Stimulated activated CD4-positive, alpha-beta T cell treated with anti-CD3 and anti-CD28 coated beads, TNF-alpha, amount 100 ng/mL, for 4 hours (primary cell): Measurements from ENCODE around the gene RGL1.
"Not testable (repeated sequence)": the region's sequence is repeated elsewhere in the genome, so short reads cannot be mapped to it uniquely, and the experiment has no call there.

Experiments used
- DNase-seq, 3 experiments: peaks; one replicate each; pipeline ENCODE4 v3.0.0-alpha.2; 2020; ENCODE audit warnings: low read depth in 3 of 3

The RGL1 gene

DNA sequence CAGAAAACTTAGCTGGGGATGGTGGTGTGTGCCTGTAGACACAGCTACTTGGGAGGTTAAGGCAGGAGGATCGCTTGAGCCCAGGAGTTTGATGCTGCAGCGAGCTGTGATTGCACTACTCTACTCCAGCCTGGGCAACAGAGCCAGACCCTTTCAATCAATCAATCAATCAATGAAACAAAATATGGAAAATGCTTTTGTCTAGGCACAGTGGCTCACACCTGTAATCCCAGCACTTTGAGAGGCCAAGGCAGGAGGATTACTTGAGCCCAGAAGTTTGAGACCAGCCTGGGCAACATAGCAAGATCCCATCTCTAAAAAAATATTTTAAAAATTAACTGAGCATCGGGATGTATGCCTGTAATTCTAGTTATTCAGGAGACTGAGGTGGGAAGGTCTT, 19.0 kb upstream of the RGL1 start:
- DNase-seq: not testable (repeated sequence)

- no peak for DNase-seq
These were observed 17.2 kb upstream of the RGL1 start for GRCh38 chr1:183787704-183788103.

GRCh38 chr1:183791319-183791718, 13.6 kb upstream of the RGL1 start:
- DNase-seq: no peak

DNA sequence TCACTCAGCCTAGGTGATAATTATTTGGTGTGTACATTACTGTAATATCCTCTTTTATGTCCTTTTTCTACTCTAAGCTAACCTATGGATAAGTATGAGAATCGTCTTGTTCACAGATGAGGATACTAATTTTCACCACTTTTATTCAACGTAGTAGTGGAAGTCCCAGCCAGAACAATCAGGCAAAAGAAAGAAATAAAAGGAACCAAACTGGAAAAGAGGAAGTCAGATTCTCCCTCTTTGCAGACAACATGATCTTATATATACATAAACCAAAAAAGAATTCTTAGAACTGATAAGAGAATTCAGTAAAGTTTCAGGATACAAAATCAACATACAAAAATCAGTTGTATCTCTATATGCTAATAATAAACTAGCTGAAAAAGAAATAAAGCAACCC, 12.6 kb upstream of the RGL1 start:
- DNase-seq: no peak

DNA sequence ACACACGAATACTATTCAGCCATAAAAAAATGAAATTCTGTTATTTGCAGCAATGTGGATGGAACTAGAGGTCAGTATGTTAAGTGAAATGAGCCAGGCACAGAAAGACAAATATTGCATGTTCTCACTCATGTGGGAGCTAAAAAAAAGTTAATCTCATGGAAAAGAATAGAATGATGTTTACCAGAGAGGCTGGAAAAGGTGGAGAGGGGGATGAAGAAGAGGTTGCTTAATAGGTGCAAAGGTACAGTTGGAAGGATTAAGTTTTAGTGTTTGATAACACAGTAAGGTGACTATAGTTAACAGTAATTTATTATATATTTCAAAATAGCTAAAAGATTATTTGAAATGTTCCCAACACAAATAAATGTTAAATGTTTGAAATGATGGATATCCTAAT, 10.8 kb upstream of the RGL1 start:
- DNase-seq: no peak

GRCh38 chr1:183800449-183800848, 4.5 kb upstream of the RGL1 start:
- DNase-seq: no peak

DNA sequence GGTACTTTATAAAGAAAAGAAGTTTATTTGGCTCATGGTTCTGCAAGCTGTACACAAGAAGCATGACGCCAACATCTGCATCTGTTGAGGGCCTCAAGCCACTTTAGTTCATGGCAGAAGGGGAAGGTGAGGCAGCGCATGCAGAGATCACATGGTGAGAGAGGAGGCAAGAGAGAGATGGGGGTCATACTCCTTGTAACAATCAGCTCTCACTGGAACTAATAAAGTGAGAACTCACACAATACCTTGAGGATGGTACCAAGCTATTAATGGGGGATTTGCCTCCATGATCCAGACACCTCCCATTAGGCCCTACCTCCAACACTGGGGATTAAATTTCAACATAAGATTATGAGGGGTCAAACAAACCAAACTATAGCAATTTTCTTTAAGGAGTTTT, 3.3 kb upstream of the RGL1 start:
- no peak for DNase-seq

- DNase-seq: no peak
These were observed 533 bp upstream of the RGL1 start for GRCh38 chr1:183804387-183804786.

DNA sequence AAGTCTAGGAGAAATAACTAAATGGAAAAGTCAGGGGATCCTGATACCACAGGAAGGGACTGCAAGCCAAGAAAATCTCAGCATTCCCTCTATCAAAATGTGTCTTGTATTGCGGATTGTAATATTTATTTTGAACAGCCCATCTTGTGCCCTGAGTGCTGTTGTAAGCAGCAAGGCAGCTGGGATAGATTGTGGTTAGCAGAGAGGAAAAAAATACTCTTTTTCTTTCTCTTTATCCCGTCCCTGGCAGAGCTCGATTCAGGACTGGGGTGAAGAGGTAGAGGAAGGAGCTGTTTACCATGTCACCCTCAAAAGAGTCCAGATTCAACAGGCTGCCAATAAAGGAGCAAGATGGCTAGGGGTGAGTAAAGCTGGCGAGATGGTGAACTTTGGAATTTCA, 1.2 kb downstream of the RGL1 start:
- no peak for DNase-seq

DNA sequence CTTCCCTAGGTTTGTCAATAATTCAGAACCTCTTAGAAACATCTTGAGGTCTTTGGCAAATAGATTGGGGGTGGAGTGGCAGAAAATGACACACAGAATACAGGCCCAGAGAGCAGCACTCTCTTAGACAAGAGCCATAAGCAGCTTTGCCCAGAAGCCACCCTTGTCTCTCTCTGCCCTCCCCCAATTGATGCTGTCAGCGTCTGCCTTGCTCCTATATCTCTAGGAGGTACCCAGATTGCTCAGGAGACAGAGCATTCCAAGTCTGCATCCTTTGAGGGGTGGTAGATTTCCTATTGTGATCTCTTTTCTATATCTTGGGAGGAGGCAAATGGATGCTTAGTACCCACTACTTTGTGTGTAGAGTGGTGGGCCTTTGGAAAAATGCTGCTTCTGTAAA, 1.8 kb downstream of the RGL1 start:
- no peak for DNase-seq

GRCh38 chr1:183807549-183808168, 2.7 kb downstream of the RGL1 start:
- no peak for DNase-seq

GRCh38 chr1:183808296-183809027, 3.5 kb downstream of the RGL1 start:
- no peak for DNase-seq

- no peak for DNase-seq
These were observed 5.2 kb downstream of the RGL1 start for GRCh38 chr1:183810121-183810520.

DNA sequence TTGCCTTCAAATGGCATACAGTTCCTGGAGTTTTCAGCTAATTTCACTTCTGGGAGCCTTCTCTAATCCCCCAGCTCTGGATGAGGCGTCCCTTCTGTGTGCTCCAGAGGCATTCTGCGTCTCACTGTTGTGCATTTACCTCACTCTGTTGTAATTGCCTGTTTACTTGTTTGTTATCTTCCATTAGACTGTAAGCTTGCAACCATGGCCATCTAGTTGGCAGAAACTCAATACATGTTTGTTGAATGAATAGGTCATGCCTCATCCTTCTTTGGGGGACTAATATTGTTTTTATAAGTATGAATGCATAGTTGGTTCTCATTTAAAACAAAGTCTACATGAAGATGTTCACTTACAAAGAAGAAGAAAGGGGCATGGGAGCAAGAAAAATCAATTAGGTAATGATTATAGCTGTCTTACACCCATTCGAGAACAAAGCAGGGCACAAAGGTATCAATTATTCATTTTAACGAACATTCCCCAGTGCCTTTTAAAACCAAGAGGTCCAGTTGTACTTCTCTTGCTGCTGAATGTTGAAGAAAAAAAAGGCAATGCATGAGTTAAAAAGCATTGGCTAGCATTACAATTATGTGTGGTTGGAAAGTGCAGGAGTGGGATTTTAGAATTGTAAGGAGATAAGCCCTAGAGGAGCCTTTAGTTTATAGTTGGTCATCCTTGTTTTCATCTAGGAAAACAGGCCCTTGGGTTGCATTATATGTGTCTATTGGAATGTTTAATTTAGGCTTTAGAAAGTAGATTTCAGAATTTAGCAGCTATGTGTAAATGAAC, 6.0 kb downstream of the RGL1 start:
- no peak for DNase-seq

DNA sequence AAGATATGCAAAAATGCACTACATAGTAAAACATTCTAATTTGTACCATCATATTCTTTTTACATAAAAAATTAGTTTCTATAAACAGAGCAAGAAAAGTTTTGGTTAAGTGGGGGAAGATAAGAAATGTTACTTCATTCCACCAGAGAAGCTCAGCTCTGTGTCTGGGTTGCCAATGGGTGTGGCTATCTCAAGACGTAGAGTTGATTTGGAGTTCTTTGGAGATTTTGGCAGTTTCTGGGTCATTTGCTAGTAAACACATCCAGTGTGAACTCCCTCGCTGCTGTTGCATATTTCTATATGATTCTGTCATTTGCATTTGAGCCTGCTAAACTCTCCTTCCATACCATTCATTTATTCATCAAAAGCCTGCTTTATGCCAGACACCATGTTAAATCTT, 7.2 kb downstream of the RGL1 start:
- DNase-seq: no peak

GRCh38 chr1:183812686-183813569, 8.0 kb downstream of the RGL1 start:
- DNase-seq: no peak

GRCh38 chr1:183814121-183814681, 9.3 kb downstream of the RGL1 start:
- DNase-seq: no peak

GRCh38 chr1:183816110-183816509, 11.2 kb downstream of the RGL1 start:
- DNase-seq: no peak

DNA sequence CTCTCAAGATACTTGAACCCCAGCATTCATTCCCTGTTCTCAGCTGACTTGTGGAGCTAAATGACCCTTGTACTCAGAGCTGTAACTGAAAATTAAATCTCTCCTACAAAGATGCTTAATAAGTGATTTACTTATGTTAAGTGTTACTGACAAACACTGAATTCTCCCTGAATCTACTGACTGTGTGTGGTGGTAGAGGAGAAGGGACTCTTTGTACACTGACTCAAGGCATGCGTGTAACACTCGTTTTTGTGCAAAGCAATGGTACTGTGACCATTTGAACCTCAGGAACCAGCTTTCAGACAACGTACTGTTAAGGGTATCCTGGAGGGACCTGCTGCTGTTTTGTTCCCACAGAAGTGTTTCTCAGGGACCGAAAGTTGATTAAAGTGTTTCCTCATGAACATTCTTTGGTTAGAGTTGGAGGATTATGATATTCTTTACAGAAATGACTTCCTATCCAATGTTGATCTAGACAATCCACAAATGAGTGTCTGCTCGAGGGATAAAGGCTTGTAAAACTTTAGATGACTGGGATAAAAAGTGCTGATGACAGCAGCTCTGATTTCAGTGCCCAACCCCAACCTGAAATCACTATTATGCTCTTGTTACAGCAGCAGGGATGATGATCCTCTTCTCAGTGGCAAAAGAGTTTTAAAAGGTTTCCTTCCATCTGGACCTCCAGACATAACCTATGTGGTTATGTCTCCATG, 12.8 kb downstream of the RGL1 start:
- no peak for DNase-seq

DNA sequence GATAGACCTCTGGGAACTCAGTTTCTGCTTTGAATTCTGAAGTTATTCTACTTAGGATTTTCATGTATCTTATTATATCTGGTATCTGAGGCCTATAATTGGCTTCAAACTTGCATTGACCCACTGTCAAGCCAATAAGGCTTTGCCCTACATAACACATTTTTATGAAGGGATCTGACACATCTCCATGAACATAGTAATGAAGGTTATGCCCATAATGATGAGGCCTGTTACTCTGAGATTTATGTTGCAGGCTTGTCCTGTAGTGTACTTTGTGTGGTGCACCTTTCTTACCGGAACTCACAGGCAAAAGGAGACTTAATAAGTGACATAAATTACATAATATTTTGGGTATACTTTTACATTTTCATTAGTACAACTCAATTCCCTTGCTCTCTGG, 14.1 kb downstream of the RGL1 start:
- DNase-seq: no peak

GRCh38 chr1:183821309-183821888, 16.5 kb downstream of the RGL1 start:
- DNase-seq: no peak
